ENCODE data around the gene LSM14B. TPM values are rescaled to one million over a fixed set of nuclear protein-coding genes. Genes with fewer than 3 reads are reported as not detected.

Gene LSM14B
- total RNA-seq, 1 donor from 2014 or later = 67.8 TPM

DNA sequence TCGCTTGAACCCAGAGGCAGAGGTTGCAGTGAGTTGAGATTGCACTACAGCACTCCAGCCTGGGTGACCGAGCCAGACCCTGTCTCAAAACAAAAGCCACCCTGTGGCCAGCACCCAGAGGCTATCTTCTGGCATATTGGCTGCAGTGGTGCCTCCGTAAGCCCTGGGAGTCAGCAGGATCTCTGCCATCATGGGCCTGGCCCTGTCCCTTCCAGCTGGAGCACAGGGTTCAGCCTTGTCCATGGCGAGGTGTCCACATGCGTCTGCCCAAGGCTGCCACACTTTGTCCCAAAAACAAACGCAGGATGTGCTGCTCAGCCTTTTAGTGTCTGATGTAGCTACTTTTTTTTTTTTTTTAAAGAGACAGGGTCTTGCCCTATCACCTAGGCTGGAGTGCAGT is 45.2 kb downstream of the LSM14B start:
- Mint-ChIP-seq H3K4me3 (ENCODE audit: unreplicated experiment) (no peak overlapping the region), H3K36me3 (ENCODE audit: unreplicated experiment) (peaks cover 14% of the 10 kb centered on the region), H3K4me1 (ENCODE audit: unreplicated experiment) (no peaks in the 10 kb centered on the region), H3K27me3 (ENCODE audit: unreplicated experiment) (no peaks in the 10 kb centered on the region), H3K9me3 (ENCODE audit: unreplicated experiment) (no peaks in the 10 kb centered on the region), H3K27ac (ENCODE audit: unreplicated experiment) (no peak overlapping the region)
- TF ChIP-seq, protein P1, sequence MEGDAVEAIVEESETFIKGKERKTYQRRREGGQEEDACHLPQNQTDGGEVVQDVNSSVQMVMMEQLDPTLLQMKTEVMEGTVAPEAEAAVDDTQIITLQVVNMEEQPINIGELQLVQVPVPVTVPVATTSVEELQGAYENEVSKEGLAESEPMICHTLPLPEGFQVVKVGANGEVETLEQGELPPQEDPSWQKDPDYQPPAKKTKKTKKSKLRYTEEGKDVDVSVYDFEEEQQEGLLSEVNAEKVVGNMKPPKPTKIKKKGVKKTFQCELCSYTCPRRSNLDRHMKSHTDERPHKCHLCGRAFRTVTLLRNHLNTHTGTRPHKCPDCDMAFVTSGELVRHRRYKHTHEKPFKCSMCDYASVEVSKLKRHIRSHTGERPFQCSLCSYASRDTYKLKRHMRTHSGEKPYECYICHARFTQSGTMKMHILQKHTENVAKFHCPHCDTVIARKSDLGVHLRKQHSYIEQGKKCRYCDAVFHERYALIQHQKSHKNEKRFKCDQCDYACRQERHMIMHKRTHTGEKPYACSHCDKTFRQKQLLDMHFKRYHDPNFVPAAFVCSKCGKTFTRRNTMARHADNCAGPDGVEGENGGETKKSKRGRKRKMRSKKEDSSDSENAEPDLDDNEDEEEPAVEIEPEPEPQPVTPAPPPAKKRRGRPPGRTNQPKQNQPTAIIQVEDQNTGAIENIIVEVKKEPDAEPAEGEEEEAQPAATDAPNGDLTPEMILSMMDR (IDR thresholded peaks at IDR 0.05) = no peak
- no peak for DNase-seq (ENCODE audit: extremely low spot score, unreplicated experiment)

DNA sequence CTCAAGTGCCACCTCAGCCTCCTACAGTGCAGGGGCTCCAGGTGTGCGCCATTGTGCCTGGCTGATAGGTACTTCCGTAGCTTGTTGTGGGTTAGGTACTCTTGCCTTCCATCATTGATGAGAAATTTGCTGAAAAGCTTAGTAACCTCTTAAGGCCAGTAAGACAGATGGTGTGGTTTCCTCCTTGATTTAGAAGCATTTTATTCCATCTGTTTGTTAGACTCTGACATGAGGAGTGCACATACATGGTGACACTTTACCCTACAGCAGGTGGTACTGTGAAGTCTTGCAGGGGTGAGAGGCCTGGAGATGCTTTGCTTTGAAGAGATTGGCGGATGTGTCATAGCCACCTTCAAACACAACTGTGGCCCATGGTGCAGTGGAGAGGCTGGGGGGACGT is 45.8 kb downstream of the LSM14B start:
- peaks cover 14% of the 10 kb centered on the region for H3K36me3 Mint-ChIP-seq (ENCODE audit: unreplicated experiment)
- DNase-seq (ENCODE audit: extremely low spot score, unreplicated experiment) = no peak
- TF ChIP-seq, protein P1 (IDR thresholded peaks at IDR 0.05) = no peak
- no peaks in the 10 kb centered on the region for H3K4me1 Mint-ChIP-seq (ENCODE audit: unreplicated experiment)
- no peak overlapping the region for H3K27ac Mint-ChIP-seq (ENCODE audit: unreplicated experiment)
- H3K27me3 Mint-ChIP-seq (ENCODE audit: unreplicated experiment) = no peaks in the 10 kb centered on the region
- H3K9me3 Mint-ChIP-seq (ENCODE audit: unreplicated experiment) = no peaks in the 10 kb centered on the region
- H3K4me3 Mint-ChIP-seq (ENCODE audit: unreplicated experiment) = no peak overlapping the region

DNA sequence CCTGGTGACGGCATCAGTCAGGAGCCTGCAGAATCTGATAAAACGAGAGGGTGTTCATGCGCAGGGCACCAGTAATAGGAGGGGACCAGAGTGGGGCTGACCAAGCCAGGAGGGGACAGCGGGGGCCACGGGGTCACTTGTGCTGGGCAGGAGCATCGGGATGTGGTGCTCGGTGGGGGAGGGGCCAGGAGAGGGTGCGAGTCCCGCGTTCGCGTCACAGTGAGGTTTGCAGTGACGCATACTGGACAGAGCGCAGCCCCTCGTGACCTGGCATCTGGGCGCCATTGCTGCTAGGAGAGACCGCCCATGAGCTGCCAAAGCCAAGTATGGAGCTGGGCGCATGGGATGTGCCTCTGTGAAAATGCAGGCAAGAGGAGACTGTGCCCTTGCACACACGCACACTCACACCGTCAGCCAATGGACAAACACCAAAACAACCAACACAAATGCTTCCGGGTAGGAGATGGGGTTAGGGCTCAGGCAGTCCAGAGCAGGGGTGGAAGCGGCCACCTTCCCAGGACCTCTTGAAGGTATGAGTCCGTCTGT is 46.7 kb downstream of the LSM14B start:
- Mint-ChIP-seq H3K4me3 (ENCODE audit: unreplicated experiment) (no peak overlapping the region), H3K27me3 (ENCODE audit: unreplicated experiment) (no peaks in the 10 kb centered on the region), H3K4me1 (ENCODE audit: unreplicated experiment) (no peaks in the 10 kb centered on the region), H3K9me3 (ENCODE audit: unreplicated experiment) (no peaks in the 10 kb centered on the region), H3K36me3 (ENCODE audit: unreplicated experiment) (peaks cover 15% of the 10 kb centered on the region), H3K27ac (ENCODE audit: unreplicated experiment) (no peak overlapping the region)
- DNase-seq (ENCODE audit: extremely low spot score, unreplicated experiment) = no peak
- TF ChIP-seq, protein P1 (IDR thresholded peaks at IDR 0.05) = no peak

DNA sequence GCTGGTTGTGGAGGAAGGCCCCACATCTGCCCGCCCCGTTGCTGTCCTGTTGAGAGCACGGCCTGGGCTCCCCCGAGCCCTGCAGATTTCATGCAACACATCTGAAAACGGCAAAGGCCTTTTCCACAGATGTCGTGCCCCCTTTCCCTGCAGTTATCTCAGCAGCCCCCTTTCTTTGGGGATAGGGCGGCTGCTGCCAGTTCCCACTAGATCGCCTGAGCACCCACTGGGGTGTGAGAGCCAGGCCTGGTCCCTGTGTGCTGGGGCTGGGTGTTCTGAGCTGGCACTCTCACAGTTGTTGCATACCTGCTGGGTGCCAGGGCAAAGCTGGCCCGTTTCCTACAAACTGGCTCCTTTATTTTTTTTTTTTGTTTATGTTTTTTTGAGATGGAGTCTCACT is 48.3 kb downstream of the LSM14B start:
- TF ChIP-seq, protein P1 (IDR thresholded peaks at IDR 0.05) = no peak
- Mint-ChIP-seq H3K36me3 (ENCODE audit: unreplicated experiment) (peaks cover 24% of the 10 kb centered on the region), H3K4me1 (ENCODE audit: unreplicated experiment) (no peaks in the 10 kb centered on the region), H3K4me3 (ENCODE audit: unreplicated experiment) (no peak overlapping the region), H3K9me3 (ENCODE audit: unreplicated experiment) (no peaks in the 10 kb centered on the region), H3K27ac (ENCODE audit: unreplicated experiment) (no peak overlapping the region), H3K27me3 (ENCODE audit: unreplicated experiment) (no peaks in the 10 kb centered on the region)
- no peak for DNase-seq (ENCODE audit: extremely low spot score, unreplicated experiment)

DNA sequence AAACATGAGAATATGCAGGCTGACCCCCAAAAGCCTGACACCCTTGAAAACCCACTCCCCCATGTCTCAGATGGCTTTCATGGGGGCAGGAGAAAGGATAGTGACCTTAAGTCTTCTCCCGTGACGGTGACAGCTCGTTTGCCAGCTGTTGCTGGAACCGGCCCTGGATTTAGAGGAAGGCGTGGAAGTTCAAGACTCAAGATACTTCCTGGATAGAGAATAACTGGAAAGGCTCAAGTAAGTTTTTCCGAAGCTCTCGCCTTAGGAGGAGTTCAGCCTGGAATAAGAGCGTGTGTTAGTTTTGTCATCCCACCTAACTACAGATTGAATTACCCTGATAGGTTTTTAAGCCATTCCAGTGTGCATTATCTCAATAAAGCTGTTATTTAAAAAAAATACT is 49.0 kb downstream of the LSM14B start:
- Mint-ChIP-seq H3K27me3 (ENCODE audit: unreplicated experiment) (no peaks in the 10 kb centered on the region), H3K4me1 (ENCODE audit: unreplicated experiment) (no peaks in the 10 kb centered on the region), H3K4me3 (ENCODE audit: unreplicated experiment) (no peak overlapping the region), H3K36me3 (ENCODE audit: unreplicated experiment) (peaks cover 21% of the 10 kb centered on the region), H3K9me3 (ENCODE audit: unreplicated experiment) (no peaks in the 10 kb centered on the region), H3K27ac (ENCODE audit: unreplicated experiment) (no peak overlapping the region)
- DNase-seq (ENCODE audit: extremely low spot score, unreplicated experiment) = no peak
- TF ChIP-seq, protein P1 (IDR thresholded peaks at IDR 0.05) = no peak
